ENCODE results near the gene MTHFR.

The MTHFR gene

GRCh38 chr1:11796036-11796828, 9.5 kb downstream of the MTHFR start:
- DNase-seq = no peak

GRCh38 chr1:11795238-11795890, 10.4 kb downstream of the MTHFR start:
- DNase-seq = no peak

GRCh38 chr1:11794446-11795237, 11.1 kb downstream of the MTHFR start:
- DNase-seq = no peak

GRCh38 chr1:11793819-11794218, 11.9 kb downstream of the MTHFR start:
- DNase-seq = no peak

GRCh38 chr1:11792106-11792505, 13.7 kb downstream of the MTHFR start:
- DNase-seq = no peak

- DNase-seq = no peak
Observed at GRCh38 chr1:11790880-11791715, 14.7 kb downstream of the MTHFR start.

GRCh38 chr1:11790101-11790879, 15.5 kb downstream of the MTHFR start:
- DNase-seq = no peak

- DNase-seq = no peak
Observed at GRCh38 chr1:11789126-11790067, 16.4 kb downstream of the MTHFR start.

GRCh38 chr1:11788549-11789053, 17.2 kb downstream of the MTHFR start:
- DNase-seq = no peak

- DNase-seq = no peak
Observed at GRCh38 chr1:11787804-11788436, 17.8 kb downstream of the MTHFR start.

- DNase-seq = no peak
Observed at GRCh38 chr1:11787251-11787803, 18.4 kb downstream of the MTHFR start.

GRCh38 chr1:11786168-11786567, 19.6 kb downstream of the MTHFR start:
- DNase-seq = no peak

- DNase-seq = peak; percentile 55
Observed at GRCh38 chr1:11784993-11785769, 20.6 kb downstream of the MTHFR start.

GRCh38 chr1:11784256-11784992, 21.3 kb downstream of the MTHFR start:
- DNase-seq = no peak

GRCh38 chr1:11783556-11783955, 22.2 kb downstream of the MTHFR start:
- no peak for DNase-seq

GRCh38 chr1:11782127-11782708, 23.5 kb downstream of the MTHFR start:
- DNase-seq = no peak

GRCh38 chr1:11781297-11781696, 24.5 kb downstream of the MTHFR start:
- no peak for DNase-seq

Measured in NCI-H146 (cell line).